A549 treated with CpdA at 1 μM for 4 hours (cell line): ENCODE results near the gene DLG1. TPM values are rescaled to one million over a fixed set of nuclear protein-coding genes. Genes with fewer than 3 reads are reported as not detected.

Experiments
- total RNA-seq: library from RNA; stranded (reverse); fragments of 200-300 nt; extraction: Qiagen RNA extraction; gene quantifications from 5 replicates; pipeline ENCODE4 v1.2.3, GENCODE V29; 2022; ENCODE audit warnings: low read depth

The DLG1 gene
- 12.4 to 19.4 TPM (median 17.7 TPM) in 5 replicates for total RNA-seq

DNA sequence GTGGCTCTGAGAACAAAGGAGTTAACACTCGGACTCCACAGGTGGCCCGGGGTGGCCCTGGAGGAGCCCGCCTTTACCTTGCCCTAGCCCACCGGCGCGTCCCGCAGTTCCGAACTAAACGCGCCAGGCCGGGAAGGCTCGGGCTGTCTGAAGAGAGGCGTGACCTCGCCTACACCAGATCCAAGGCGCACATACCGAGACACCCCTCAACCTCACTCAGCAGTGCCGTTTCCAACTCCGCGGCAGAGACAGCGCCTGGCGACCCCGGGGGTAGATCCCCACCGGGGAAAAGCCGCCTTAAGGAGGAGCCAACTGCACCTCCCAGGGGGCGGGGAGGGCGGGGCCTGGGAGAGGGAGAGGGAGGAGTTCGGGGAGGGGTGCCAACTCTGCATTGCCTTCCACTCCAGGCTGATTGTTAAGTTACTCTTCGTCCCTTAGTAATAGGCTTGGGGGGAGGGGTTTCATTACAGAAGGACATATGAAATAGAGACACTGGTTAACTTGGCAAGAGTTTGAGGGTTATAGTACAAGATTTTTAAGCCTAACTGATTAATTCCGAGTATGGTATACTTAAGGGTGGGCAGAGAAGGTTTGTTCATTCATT is at the start of gene DLG1:
TSS of gene DLG1 (minus strand) at position 272 of the 604 bp plus-strand sequence. CDS start 1,408 bp downstream, outside the sequence.

DNA sequence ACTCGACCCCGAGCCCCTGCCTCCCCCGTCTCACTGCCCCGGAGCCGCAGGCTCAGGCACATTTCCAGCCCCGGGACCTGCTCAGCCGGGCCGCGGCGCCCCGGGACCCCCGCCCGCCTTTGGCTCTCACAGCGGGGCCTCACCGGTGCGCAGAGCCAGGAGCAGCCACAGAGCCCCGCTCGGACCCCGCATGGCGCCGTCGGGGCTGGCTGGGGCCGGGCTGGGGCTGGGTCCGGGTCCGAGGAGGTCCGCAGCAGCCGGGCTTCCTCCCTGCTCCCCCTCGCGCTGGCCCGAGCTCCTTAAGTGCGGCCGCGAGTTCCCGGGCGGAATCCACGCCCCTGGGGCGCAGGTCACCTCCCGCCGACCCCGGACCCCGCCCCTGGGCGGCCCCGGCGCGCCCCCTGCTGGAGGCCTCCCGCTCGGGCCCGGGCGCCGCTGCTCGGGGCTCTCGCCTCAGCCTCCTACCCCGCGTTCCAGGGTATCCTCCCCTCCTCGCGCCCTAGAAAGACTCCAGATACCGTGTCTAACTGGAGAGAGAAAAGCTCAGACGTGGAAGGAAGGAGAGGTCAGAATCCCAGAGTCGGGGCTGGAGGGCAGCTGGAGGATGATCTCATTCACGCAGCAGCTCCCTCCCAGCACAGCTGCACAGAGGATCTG is 268.8 kb downstream of the DLG1 start, which contains the start of gene MELTF:
TSS of gene MELTF (minus strand) at position 307 of the 657 bp plus-strand sequence. CDS start at position 192, 115 bp downstream.

